Psoas muscle (tissue), 8 donors: Measurements from ENCODE around the gene IQCH. TPM values are rescaled to one million over a fixed set of nuclear protein-coding genes. Genes with fewer than 3 reads are reported as not detected.

Source experiments
- ATAC-seq, 4 donors: fragments of 200-7000 bp; cut with Tn5 transposase; one replicate each; pipeline ENCODE4 v1.9.1; 2020; ENCODE audit warnings: moderate library complexity in 3 of 4, mild to moderate bottlenecking in 2 of 4
- DNase-seq, 2 donors: peaks; one replicate each; pipeline ENCODE4 v3.0.0-alpha.2; 2020
- H3K27ac ChIP-seq: fragments of 200-600 bp; one replicate; pipeline ENCODE4 v1.8.0; 2022
- H3K27me3 ChIP-seq, 3 donors: fragments of 200-600 bp in 1 of 3; one replicate each; pipeline versions ENCODE4 v1.6.1 to v1.8.0; 2013 to 2022; ENCODE audit warnings: low read length in 2 of 3, mild to moderate bottlenecking in 2 of 3, moderate library complexity in 1 of 3; ENCODE audit not compliant: insufficient read depth in 3 of 3
- H3K36me3 ChIP-seq, 2 donors: fragments of 200-600 bp in 1 of 2; one replicate each; pipeline versions ENCODE4 v1.6.1 to v1.8.0; 2013 to 2022; ENCODE audit warnings: low read depth in 1 of 2, mild to moderate bottlenecking in 1 of 2, moderate library complexity in 1 of 2; ENCODE audit not compliant: insufficient read depth in 1 of 2
- H3K4me1 ChIP-seq: fragments of 200-600 bp; one replicate; pipeline ENCODE4 v1.8.0; 2022
- H3K4me3 ChIP-seq: fragments of 200-600 bp; one replicate; pipeline ENCODE4 v1.8.0; 2022; ENCODE audit warnings: mild to moderate bottlenecking
- H3K9me3 ChIP-seq: fragments of 200-600 bp; one replicate; pipeline ENCODE4 v1.8.0; 2022
- WGBS, 3 donors: extraction: QIAGEN DNeasy Blood & Tissue Kit; methylation state at CpG; one replicate each; pipeline versions ENCODE4 v1.1.6 to v1.1.7; 2013; 5-methylcytosine and 5-hydroxymethylcytosine counted together
- intact Hi-C, 2 donors: fragments of 100-400 bp; cut with DNase I; formaldehyde crosslinking; loops; one replicate each; pipeline versions ENCODE4 v1.11.0 to v1.14.2; 2022
- polyA plus RNA-seq, 3 donors: library from polyadenylated mRNA; stranded (reverse); fragments of 200-250 nt; gene quantifications; one replicate each; pipeline ENCODE4 v1.2.3, GENCODE V29; 2013
- total RNA-seq, 4 donors: library from RNA; stranded (reverse); fragmentation: NEBNext Ultra II Directional in 2 of 4; extraction: Animal tissue kit (Norgen Biotek cat#: 25700) in 2 of 4; gene quantifications; one replicate each; pipeline versions ENCODE4 v1.2.1 to v1.2.4, GENCODE V29; 2021 to 2023
- TF ChIP-seq, protein P1 (sequence below): fragments of 200-600 bp; IDR thresholded peaks from one replicate; pipeline ENCODE4 v1.8.0; 2022; ENCODE audit warnings: antibody characterized with exemption
- donor health status: healthy with polysubstance abuse.
- donor health status: DM: no; HTN: no; CAD: no; lungs with moderate emphysema.
- donor health status: Bipolar disorder and iron deficiency.
- donor health status: healthy.
- donor health status: DM: yes; HTN: yes; CAD: no.
- donor health status: DM: no; HTN: no; CAD: no.
- donor health status: DM: no; HTN: no; CAD: no.
- donor health status: DM: yes; HTN: yes; CAD: no.

IQCH gene
- total and polyA plus RNA-seq, 7 donors, result 0.27 to 1.0 (median 0.60) TPM

- TF ChIP-seq, protein P1, sequence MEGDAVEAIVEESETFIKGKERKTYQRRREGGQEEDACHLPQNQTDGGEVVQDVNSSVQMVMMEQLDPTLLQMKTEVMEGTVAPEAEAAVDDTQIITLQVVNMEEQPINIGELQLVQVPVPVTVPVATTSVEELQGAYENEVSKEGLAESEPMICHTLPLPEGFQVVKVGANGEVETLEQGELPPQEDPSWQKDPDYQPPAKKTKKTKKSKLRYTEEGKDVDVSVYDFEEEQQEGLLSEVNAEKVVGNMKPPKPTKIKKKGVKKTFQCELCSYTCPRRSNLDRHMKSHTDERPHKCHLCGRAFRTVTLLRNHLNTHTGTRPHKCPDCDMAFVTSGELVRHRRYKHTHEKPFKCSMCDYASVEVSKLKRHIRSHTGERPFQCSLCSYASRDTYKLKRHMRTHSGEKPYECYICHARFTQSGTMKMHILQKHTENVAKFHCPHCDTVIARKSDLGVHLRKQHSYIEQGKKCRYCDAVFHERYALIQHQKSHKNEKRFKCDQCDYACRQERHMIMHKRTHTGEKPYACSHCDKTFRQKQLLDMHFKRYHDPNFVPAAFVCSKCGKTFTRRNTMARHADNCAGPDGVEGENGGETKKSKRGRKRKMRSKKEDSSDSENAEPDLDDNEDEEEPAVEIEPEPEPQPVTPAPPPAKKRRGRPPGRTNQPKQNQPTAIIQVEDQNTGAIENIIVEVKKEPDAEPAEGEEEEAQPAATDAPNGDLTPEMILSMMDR, result no peak
- H3K36me3 ChIP-seq, result peaks cover 0 to 4% of the 10 kb centered on the region in 2 donors
- ATAC-seq, result no peak
These were observed 151.8 kb downstream of the IQCH start for GRCh38 chr15:67406257-67406861.

DNA sequence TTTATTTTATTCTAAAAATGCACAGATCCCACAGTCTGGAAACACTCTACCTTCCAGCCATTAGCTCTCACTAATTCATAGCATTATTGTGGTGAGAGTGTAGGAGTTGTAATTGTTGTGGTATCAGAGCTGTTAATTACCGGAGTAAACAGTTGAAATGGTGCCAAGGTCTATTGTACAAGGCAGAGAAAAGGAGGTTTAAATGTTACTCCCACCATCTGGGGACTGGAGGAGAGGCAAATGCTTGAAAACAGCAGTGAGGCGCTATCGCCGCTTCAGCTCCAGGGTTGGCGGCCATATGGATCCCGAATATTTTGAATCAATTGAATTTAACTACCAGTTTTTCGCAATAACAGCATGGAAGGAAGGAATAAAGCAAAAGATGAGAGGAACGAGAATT, 153.2 kb downstream of the IQCH start:
- intact Hi-C loops, result no loop called here
- H3K36me3 ChIP-seq, result peaks cover 2 to 4% of the 10 kb centered on the region in 2 donors
- no peaks in the 10 kb centered on the region for H3K27me3 ChIP-seq
- H3K9me3 ChIP-seq, result no peaks in the 10 kb centered on the region
- no peak overlapping the region for H3K4me3 ChIP-seq
- no peak for DNase-seq
- TF ChIP-seq, protein P1, result no peak
- H3K27ac ChIP-seq, result no peak overlapping the region
- 89 to 92% (median 91%) methylated on average over 8 of the region's 8 CpGs for WGBS, 3 donors
- ATAC-seq, result no peak
- H3K4me1 ChIP-seq, result no peaks in the 10 kb centered on the region

More at GRCh38 chr15:67406257-67406861, 151.8 kb downstream of the IQCH start:
- no peak overlapping the region for H3K27ac ChIP-seq
- no peak for DNase-seq
- no peak overlapping the region for H3K4me3 ChIP-seq
- no peaks in the 10 kb centered on the region for H3K9me3 ChIP-seq
- 78 to 93% (median 83%) methylated on average over 1 of the region's 1 CpG for WGBS, 3 donors
- no peaks in the 10 kb centered on the region for H3K4me1 ChIP-seq
- H3K27me3 ChIP-seq, result no peaks in the 10 kb centered on the region
- intact Hi-C loops, result no loop called here

GRCh38 chr15:67409175-67409574, 154.6 kb downstream of the IQCH start:
- no peak overlapping the region for H3K4me3 ChIP-seq
- no peaks in the 10 kb centered on the region for H3K27me3 ChIP-seq
- DNase-seq (no peak), ATAC-seq (no peak)
- 83 to 87% (median 85%) methylated on average over 6 of the region's 6 CpGs for WGBS, 3 donors
- TF ChIP-seq, protein P1, result no peak
- intact Hi-C loops, result no loop called here
- peaks cover 4 to 5% of the 10 kb centered on the region in 2 donors for H3K36me3 ChIP-seq
- H3K27ac ChIP-seq, result no peak overlapping the region
- H3K9me3 ChIP-seq, result no peaks in the 10 kb centered on the region
- no peaks in the 10 kb centered on the region for H3K4me1 ChIP-seq

DNA sequence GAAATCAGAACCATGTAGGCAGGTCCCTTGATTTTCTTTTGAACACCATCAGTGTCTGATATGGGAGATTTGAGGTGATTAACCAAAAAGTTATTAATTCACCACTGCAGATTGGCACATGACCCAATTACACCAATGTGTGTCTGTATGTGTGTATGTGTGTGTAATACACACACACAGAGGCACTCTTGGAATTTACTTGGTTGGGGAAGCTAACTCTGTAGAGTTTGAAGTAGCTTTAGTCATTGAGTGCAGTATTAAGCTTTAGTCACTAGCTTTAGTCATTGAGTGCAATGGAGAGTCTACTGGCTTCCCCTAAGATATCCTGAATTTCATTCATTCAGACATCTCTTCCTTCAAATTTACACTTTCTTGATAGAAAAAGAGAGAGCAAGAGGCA, 156.9 kb downstream of the IQCH start:
- DNase-seq, result no peak
- Histone ChIP-seq H3K9me3 (no peaks in the 10 kb centered on the region), H3K27me3 (no peaks in the 10 kb centered on the region), H3K4me1 (no peaks in the 10 kb centered on the region), H3K27ac (no peak overlapping the region), H3K4me3 (no peak overlapping the region), H3K36me3 (peaks cover 4 to 5% of the 10 kb centered on the region in 2 donors)
- no peak for ATAC-seq
- TF ChIP-seq, protein P1, result no peak
- intact Hi-C loops, result no loop called here
